D721Med (cell line): Measurements from ENCODE around the gene CTDP1.

Source experiments
- DNase-seq: peaks from one replicate; pipeline ENCODE4 v3.0.0; 2011; ENCODE audit warnings: low spot score; ENCODE audit not compliant: insufficient read length
- FAIRE-seq: peaks from 2 replicates; lab custom pipeline; 2011; peaks lifted over from hg19 to GRCh38; lab: Jason Lieb, UNC
- TF ChIP-seq, protein P1 (sequence below): IDR thresholded peaks from 2 replicates; pipeline ENCODE4 v1.5.1; 2012; ENCODE audit warnings: mild to moderate bottlenecking, control low read depth; ENCODE audit not compliant: insufficient read depth; ENCODE audit errors: missing control alignments

The CTDP1 gene

GRCh38 chr18:79800371-79801180 is 121.0 kb downstream of the CTDP1 start:
- TF ChIP-seq, protein P1, sequence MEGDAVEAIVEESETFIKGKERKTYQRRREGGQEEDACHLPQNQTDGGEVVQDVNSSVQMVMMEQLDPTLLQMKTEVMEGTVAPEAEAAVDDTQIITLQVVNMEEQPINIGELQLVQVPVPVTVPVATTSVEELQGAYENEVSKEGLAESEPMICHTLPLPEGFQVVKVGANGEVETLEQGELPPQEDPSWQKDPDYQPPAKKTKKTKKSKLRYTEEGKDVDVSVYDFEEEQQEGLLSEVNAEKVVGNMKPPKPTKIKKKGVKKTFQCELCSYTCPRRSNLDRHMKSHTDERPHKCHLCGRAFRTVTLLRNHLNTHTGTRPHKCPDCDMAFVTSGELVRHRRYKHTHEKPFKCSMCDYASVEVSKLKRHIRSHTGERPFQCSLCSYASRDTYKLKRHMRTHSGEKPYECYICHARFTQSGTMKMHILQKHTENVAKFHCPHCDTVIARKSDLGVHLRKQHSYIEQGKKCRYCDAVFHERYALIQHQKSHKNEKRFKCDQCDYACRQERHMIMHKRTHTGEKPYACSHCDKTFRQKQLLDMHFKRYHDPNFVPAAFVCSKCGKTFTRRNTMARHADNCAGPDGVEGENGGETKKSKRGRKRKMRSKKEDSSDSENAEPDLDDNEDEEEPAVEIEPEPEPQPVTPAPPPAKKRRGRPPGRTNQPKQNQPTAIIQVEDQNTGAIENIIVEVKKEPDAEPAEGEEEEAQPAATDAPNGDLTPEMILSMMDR, result no peak
- DNase-seq (no peak), FAIRE-seq (no peak)

DNA sequence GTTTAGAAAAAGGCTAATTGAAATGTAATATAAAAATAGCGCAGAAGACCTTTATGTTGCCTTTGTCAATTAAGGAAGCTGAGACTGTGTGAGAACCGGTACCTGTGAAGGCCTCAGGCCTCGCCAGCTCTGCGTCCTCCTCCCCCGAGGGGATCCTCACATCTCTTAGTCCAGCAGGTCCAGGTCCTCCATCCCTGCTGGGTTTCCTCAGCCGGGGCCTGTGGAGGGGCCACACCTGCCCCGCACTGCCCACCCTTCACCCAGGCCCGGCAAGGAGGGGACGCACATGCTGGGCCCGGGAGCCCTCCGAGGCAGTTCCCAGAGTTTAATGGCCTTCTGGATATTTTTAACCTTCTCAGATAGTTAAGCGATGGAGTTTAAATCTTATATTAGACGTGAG is 121.6 kb downstream of the CTDP1 start:
- FAIRE-seq, result no peak
- DNase-seq, result no peak
- TF ChIP-seq, protein P1, result no peak

DNA sequence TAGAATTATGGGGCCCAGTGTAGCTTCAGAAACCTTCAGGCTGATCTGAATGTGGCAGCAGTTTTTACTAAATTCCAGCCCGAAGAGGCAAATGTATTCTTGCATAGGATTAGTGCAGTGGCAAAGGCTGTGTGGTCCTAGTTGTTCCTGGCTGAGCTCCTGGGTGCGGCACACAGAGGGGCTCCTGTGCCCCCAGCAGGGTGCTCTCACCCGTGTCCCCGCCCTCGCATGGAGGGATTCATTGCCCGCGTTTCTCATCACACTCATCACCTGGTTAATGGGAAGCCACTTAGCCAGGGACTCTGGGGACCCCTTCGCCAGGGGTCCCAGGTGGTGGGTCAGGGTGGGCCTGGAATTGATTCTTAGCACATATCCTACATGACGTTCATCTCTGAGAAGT is 122.0 kb downstream of the CTDP1 start:
- FAIRE-seq, result no peak
- DNase-seq, result no peak
- TF ChIP-seq, protein P1, result no peak

GRCh38 chr18:79802298-79802697 is 122.7 kb downstream of the CTDP1 start:
- TF ChIP-seq, protein P1, result no peak
- FAIRE-seq (no peak), DNase-seq (no peak)

DNA sequence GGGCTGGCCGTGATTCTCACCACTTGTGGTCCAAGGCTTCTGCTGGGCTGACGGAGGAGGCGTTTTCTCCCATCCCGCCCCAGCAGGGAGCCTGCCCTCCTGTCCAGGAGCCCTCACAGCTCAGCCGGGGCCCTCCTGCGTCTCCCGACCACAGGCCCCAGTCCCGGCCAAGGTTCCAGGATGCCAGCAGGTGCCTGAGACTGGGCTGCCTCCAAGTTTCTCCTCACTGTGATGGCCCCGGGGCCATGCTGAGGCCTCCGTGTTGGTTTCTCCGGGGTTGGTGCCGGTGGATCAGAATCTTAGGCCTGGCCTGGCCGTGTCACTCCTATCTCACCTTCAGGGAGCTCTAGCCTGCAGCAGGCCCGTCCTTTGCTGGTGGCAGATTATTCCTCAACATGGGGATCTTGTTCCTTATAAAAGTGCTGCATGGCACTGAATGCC is 124.0 kb downstream of the CTDP1 start:
- FAIRE-seq (no peak), DNase-seq (no peak)
- TF ChIP-seq, protein P1, result no peak
